Measurements from ENCODE around the gene JPT1.
A peak's percentile ranks its signal among the peaks of the same experiment; 100 is the strongest.
"Not testable (repeated sequence)": the region's sequence is repeated elsewhere in the genome, so short reads cannot be mapped to it uniquely, and the experiment has no call there.

Gene JPT1, protein sequence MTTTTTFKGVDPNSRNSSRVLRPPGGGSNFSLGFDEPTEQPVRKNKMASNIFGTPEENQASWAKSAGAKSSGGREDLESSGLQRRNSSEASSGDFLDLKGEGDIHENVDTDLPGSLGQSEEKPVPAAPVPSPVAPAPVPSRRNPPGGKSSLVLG

DNA sequence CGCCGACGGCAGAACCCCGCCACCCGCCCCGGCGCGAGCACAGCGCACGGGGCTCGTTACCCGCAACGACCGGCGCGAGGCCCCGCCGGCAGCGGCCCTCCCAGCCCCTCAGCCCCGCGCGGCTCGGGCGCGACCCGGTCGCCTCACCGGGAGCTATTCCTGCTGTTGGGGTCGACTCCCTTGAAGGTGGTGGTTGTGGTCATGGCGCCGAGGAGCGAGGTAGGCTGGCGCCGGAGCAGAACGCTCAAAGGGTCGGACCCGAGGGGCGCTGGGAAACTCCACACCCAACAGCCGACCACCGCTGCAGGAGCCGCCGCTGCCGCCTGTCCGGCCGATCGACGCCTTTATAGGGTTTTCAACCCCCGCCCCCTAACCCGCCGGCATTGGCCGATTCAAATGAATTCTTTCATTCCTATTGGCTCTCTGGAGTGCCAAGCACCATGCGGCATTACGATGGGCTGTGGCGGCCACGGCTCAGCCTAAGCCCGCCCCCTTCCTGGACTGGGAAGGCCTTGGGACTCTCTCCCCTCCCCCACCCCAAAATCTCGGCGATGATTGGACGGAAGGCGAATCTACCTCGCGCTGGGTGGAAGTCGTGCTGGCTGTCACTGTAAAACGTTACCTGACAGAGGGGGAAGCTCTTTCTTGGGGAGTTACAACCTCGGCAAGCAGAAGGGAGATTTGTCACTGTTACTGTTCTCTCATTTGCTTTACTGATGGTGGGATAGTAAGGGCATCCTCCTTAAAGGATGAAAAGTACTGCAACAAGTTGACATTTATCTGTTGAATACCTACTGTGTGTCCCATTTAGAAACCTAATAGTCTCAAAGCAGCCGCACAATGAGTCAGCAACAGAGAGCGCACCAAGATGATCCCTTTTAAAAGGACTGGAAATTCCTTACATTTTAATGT, at the start of gene JPT1:
TSS of gene JPT1 (minus strand) at position 318 of the 912 bp plus-strand sequence. CDS start at position 203, 115 bp downstream.
- DNase-seq = peak; percentile 96

DNA sequence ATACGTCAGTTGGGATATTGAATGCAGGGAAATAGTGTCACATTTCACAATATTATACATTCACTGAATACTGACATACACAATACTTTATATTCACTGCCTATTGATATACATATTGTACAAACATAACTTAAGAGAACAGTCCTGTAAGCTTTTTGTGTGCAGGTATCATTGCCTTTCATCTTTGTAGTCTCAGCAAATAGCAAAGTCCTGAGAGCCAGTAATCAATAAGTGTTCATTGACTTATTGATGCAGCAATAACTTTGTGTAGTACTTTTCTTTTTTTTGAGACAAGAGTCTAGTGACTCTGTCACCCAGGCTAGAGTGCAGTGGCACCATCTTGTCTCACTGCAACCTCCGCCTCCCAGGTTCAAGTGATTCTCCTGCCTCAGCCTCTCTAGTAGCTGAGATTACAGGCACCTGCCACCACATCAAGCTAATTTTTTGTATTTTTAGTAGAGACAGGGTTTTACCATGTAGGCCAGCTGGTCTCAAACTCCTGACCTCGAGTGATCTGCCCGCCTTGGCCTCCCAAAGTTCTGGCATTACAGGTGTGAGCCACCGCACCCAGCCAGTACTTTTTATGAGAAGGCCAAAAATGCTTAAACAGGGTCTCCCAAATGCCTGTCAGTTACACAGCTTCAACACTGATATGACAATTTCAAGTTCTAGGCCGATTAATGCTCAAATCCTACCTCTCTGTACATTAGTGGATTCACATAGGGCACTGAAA, 45.7 kb upstream of the JPT1 start:
- DNase-seq = no peak

DNA sequence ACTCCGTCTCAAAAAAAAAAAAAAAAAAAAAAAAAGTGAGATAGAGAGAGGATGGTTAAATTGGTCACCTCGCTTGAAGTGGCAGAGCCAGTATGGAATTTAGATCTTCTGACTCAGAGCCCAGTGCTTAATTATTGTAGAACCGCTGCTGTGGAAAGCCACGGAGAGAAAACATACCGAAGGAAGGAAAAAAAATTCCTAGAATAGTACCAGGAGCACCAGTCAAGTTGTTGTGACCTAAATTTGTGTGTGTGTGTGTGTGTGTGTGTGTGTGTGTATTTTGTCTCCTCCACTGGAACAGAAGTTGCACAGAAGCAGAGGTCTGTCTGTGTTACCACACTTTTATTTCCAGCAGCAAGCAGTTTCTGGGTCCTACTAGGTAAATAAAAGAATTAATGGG, 40.6 kb upstream of the JPT1 start:
- no peak for DNase-seq

DNA sequence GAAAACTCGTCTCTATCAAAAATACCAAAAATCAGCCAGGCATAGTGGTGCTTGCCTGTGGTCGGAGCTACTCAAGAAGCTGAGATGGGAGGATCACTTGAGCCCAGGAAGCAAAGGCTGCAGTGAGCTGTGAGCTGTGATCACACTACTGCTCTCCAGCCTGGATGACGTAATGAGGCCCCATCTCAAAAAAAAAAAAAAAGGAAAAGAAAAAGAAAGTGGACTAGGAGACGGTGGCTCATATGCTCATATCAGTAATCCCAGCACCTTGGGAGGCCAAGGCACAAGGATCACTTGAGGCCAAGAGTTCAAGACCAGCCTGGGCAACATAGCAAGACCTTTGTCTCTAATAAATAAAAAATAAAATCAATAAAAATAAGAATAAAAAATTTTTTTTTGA, 37.3 kb upstream of the JPT1 start:
- no peak for DNase-seq

DNA sequence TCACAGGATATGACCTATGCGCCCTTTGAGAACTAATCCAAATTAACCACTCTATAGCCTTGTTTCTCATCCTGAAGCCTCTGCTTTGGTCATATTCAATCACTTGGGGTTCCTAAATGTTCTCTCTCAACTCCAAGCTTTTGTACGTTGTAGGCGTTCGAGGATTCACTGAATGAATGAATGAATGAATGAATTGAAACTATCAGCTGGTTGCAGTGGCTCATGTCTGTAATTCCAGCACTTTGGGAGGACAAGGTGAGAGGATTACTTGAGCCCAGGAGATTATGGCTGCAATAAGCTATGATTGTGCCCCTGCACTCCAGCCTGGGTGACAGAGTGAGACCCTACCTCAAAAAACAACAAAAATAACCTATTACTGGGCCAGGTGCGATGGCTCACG, 34.3 kb upstream of the JPT1 start:
- DNase-seq = no peak

- DNase-seq = no peak
These were observed 29.9 kb upstream of the JPT1 start for GRCh38 chr17:75183999-75184884.

- peak; percentile 96 for DNase-seq
These were observed 28.5 kb upstream of the JPT1 start, which contains the start of gene SUMO2 for GRCh38 chr17:75182569-75183436. SUMO2 (minus strand) TSS chr17:75182959; CDS start chr17:75182834, 125 bp downstream.

DNA sequence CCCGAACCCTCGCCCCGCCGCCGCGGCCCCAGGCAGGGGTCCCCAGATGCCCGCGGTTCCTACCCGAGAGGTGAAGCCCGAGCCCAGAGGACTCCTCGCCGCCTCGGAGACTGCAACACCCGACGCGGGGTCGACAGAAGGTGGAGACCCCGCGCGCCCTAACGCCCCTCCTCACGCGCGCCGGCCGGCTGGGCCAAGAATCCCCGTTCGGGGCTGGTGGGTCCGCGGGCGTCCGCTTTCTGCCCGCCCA, 27.9 kb upstream of the JPT1 start:
- no peak for DNase-seq

DNA sequence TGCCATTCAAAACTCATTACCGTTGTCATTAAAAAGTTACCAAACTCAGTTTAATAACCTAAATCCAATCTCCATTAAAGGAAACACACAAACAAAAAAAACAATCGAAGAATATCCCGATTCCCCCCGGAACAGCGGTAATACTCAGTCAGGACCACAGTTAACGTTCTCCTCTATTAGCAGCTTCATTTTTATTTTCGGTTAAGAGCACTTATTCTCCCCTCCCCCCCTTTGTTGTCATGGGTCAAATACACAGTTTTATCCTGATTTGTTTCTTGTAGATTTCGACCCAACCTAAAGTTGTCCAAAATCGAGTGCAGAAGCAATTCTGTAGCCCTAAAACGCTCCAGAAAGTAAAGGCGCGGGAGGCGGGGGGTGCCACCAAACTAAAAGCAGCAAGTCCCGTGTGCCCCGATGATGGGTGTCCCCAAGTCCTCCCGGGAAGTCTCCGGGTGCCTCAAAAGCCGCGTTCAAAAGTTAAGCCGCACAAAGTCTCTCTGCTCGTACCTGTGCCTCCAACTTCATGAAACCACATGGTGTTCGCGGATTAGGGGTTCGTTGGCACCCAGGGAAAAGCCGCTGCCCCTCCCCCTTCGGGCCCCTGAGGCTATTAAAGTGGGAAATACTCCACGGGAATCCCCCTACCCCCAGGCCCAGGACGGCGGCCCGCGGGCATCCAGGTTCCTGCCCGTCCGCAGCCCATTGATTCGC, 27.5 kb upstream of the JPT1 start:
- peak; percentile 29 for DNase-seq

DNA sequence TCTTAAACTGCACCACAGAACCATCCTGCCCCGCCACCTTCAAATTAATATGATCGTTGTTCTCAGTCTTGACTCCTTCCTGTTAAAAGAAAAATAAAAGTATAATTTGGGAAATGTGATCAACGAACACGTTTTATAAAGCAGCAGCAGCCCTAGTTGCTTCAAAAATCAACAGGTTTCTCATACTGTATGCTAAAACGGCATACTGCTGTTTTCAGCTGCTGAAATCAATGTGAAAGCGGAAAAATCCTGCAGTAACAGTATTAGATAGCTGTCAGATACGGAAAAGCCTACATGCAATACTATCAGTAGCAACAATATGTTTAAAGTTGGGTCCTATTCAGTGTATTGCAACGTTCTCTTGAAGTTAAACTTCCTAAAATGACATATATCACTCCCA, 26.8 kb upstream of the JPT1 start:
- no peak for DNase-seq

GRCh38 chr17:75178453-75178852, 24.1 kb upstream of the JPT1 start:
- DNase-seq = no peak

DNA sequence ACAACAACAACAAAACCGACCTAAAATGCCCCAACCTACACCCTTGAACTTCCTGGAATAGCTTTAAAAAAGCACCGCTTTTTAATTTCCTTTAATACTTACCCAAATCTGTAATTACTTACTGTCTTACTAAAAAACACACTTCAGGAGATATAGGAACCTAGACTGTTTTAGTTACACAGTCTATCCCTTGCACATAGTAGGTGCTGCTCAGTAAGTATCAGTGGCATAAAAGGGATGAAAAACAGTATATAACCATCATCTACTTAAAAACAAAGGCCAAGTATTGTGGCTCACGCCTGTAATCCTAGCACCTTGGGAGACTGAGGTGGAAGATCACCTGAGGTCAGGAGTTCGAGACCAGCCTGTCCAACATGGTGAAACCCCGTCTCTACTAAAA, 22.3 kb upstream of the JPT1 start:
- DNase-seq = no peak

- no peak for DNase-seq
These were observed 20.7 kb upstream of the JPT1 start for GRCh38 chr17:75174996-75175395.

DNA sequence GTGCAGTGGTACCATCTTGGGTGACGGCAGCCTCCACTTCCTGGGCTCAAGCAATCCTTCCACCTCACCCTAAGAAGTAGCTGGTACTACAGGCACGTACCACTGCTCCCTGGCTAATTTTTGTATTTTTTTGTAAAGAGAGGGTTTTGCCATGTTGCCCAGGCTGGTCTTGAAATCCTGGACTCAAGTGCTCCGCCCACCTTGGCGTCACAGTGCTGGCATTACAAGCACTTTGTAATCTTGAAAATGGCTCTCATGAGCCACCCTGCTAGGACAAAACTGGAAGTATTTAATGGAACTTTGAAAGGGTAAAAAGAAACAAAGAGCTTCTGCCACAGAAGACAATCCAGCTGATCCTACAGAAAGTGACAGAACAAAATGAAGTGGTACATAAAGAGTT, 19.2 kb upstream of the JPT1 start:
- DNase-seq = no peak

- no peak for DNase-seq
These were observed 14.7 kb upstream of the JPT1 start for GRCh38 chr17:75168998-75169397.

DNA sequence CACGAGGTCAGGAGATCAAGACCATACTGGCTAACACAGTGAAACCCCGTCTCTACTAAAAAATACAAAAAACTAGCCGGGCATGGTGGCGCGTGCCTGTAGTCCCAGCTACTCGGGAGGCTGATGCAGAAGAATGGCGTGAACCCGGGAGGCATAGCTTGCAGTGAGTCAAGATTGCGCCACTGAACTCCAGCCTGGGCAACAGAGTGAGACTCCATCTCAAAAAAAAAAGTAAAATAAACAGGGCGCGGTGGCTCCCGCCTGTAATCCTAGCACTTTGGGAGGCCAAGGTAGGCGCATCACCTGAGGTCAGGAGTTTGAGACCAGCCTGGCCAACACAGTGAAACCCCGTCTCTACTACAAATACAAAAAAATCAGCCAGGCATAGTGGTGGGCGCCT, 10.3 kb upstream of the JPT1 start:
- DNase-seq = not testable (repeated sequence)

GRCh38 chr17:75163074-75163473, 8.8 kb upstream of the JPT1 start:
- no peak for DNase-seq

DNA sequence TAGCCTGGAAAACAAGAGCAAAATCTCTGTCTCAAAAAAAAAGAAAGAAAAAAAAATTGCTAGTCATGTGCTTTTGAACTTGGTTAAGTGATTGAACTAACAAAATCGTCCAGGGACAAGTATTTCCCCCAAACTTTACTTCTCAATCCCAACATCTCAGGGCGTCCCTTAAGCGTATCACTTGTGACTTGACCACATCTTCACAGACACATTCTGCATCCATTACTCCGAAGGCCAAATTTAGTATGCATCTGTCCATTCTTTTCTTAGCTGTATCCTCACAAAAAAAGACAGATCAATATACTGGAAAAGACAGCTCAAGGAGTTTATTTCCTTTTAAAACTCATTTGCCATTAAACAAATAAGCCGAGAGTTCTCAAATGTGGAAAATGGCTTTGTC, 5.9 kb upstream of the JPT1 start:
- no peak for DNase-seq

GRCh38 chr17:75159196-75160031, 5.1 kb upstream of the JPT1 start:
- no peak for DNase-seq

DNA sequence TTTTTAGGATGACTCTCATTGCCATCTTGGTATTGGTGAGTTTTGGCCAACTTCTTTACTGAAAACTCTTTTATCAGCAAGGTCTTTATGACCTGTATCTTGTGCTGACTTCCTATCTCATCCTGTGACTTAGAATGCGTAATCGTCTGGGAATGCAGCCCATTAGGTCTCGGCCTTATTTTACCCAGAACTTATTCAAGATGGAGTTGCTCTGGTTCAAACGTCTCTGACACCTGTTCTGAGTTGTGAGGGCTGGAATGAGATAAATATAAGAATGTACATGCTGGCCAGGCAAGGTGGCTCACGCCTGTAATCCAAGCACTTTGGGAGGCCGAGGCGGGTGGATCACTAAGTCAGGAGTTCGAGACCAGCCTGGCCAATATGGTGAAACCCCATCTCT, 4.2 kb upstream of the JPT1 start:
- DNase-seq = not testable (repeated sequence)
